GM12878 (cell line): Measurements from ENCODE around the gene SIM2. TPM values are rescaled to one million over a fixed set of nuclear protein-coding genes. Genes with fewer than 3 reads are reported as not detected.

Source experiments
- ATAC-seq: fragments of 200-7000 bp; cut with Tn5 transposase; 3 replicates; pipeline ENCODE4 v1.9.1; 2020; ENCODE audit warnings: mild to moderate bottlenecking, moderate library complexity
- BruUV-seq: library from RNA; stranded (reverse); fragments of 400-500 nt; replicated peaks from 2 replicates; lab custom pipeline; 2021; lab: Mats Ljungman, UMichigan
- CTCF ChIA-PET: fragments of 300-600 bp; sonication (Branson Sonifier 250); formaldehyde crosslinking; extraction: SDS; loops from one replicate; lab custom pipeline; 2021; ENCODE audit warnings: inconsistent platforms; lab: Yijun Ruan, JAX
- POLR2A ChIA-PET: fragments of 350-600 bp; formaldehyde crosslinking; extraction: SDS; loops from one replicate; lab custom pipeline; 2021; ENCODE audit warnings: inconsistent platforms; lab: Charles Lee
- RAD21 ChIA-PET: fragments of 300-600 bp; sonication (Branson Sonifier 250); formaldehyde crosslinking; loops from one replicate; lab custom pipeline; 2023; ENCODE audit warnings: antibody characterized with exemption; ENCODE audit not compliant: unreplicated experiment; lab: Charles Lee
- SMC1A ChIA-PET: fragments of 300-600 bp; sonication (Branson Sonifier 250); formaldehyde crosslinking; loops from one replicate; lab custom pipeline; 2023; ENCODE audit not compliant: unreplicated experiment, uncharacterized antibody; lab: Charles Lee
- DNase-seq: peaks from one replicate; pipeline ENCODE4 v3.0.0-alpha.2; 2011; ENCODE audit warnings: low read depth, low spot score
- FAIRE-seq: peaks from 3 replicates; lab custom pipeline; 2011; peaks lifted over from hg19 to GRCh38; lab: Jason Lieb, UNC
- H2AFZ ChIP-seq: 2 replicates; pipeline ENCODE4 v1.6.0; 2011; ENCODE audit warnings: low read depth, low read length, control low read depth; ENCODE audit not compliant: control insufficient read depth
- H3K27ac ChIP-seq: 2 replicates; pipeline ENCODE4 v1.5.1; 2011; ENCODE audit warnings: control low read depth; ENCODE audit not compliant: control insufficient read depth, insufficient read depth
- H3K27me3 ChIP-seq, 2 experiments: replicated peaks in 1 of 2; 2 replicates each; pipeline versions ENCODE4 v1.6.0 to v1.6.1; 2011; ENCODE audit warnings: low read length in 1 of 2; ENCODE audit not compliant: control insufficient read depth in 2 of 2, insufficient read depth in 2 of 2
- H3K36me3 ChIP-seq, 2 experiments: 2 replicates each; pipeline ENCODE4 v1.5.1; 2011; ENCODE audit warnings: low read length in 1 of 2; ENCODE audit not compliant: control insufficient read depth in 2 of 2, insufficient read depth in 2 of 2
- H3K4me1 ChIP-seq: 2 replicates; pipeline ENCODE4 v1.6.1; 2011; ENCODE audit warnings: mild to moderate bottlenecking, low read length, moderate library complexity, mixed read lengths; ENCODE audit not compliant: control insufficient read depth, insufficient read depth
- H3K4me2 ChIP-seq: 2 replicates; pipeline ENCODE4 v1.6.0; 2011; ENCODE audit warnings: control low read depth; ENCODE audit not compliant: control insufficient read depth, insufficient read depth
- H3K4me3 ChIP-seq: fragments of 200-600 bp; sonication (generic); 2 replicates; pipeline ENCODE4 v1.5.1; 2016
- H3K79me2 ChIP-seq: 2 replicates; pipeline ENCODE4 v1.6.0; 2011; ENCODE audit warnings: low read length; ENCODE audit not compliant: control insufficient read depth, insufficient read depth
- H3K9ac ChIP-seq: 2 replicates; pipeline ENCODE4 v1.8.0; 2011; ENCODE audit warnings: low read length, control low read depth, mixed read lengths; ENCODE audit not compliant: control insufficient read depth, insufficient read depth
- H3K9me3 ChIP-seq: replicated peaks from 3 replicates; pipeline ENCODE4 v1.5.1; 2011; ENCODE audit warnings: mild to moderate bottlenecking, low read length; ENCODE audit not compliant: control insufficient read depth, insufficient read depth
- H4K20me1 ChIP-seq: 2 replicates; pipeline ENCODE4 v1.6.0; 2011; ENCODE audit not compliant: control insufficient read depth, insufficient read depth
- BCL11A ChIP-seq: IDR thresholded peaks from 2 replicates; pipeline ENCODE4 v1.6.1; 2011; ENCODE audit warnings: low read depth, low read length
- CEBPB ChIP-seq, 2 experiments: fragments of 150-350 bp in 1 of 2; IDR thresholded peaks; 2 replicates each; pipeline ENCODE4 v1.6.1; 2012 to 2014; ENCODE audit warnings: low read depth in 2 of 2, low read length in 2 of 2, borderline replicate concordance in 1 of 2, inconsistent platforms in 1 of 2
- FOS ChIP-seq: IDR thresholded peaks from 3 replicates; pipeline ENCODE4 v1.6.1; 2011; ENCODE audit warnings: borderline replicate concordance; ENCODE audit not compliant: insufficient read length; ENCODE audit errors: extremely low read depth
- HDAC2 ChIP-seq: fragments of 200-600 bp; sonication (generic); IDR thresholded peaks from 2 replicates; pipeline ENCODE4 v1.6.1; 2017
- IKZF1 ChIP-seq: fragments of 450-650 bp; conservative IDR thresholded peaks from 2 replicates; pipeline ENCODE4 v1.6.1; 2017; ENCODE audit warnings: antibody characterized with exemption, mild to moderate bottlenecking
- IRF4 ChIP-seq: IDR thresholded peaks from 2 replicates; pipeline ENCODE4 v1.6.1; 2011; ENCODE audit warnings: low read depth, low read length
- KLF5 ChIP-seq: fragments of 450-650 bp; IDR thresholded peaks from 2 replicates; pipeline ENCODE4 v1.6.1; 2014; ENCODE audit warnings: mild to moderate bottlenecking; ENCODE audit not compliant: partially characterized antibody
- NFYA ChIP-seq: IDR thresholded peaks from 2 replicates; pipeline ENCODE4 v1.6.1; 2011; ENCODE audit warnings: low read depth, mild to moderate bottlenecking, low read length, improper control_type of control experiment, borderline replicate concordance
- RAD51 ChIP-seq: fragments of 450-650 bp; IDR thresholded peaks from 2 replicates; pipeline ENCODE4 v1.6.1; 2016; ENCODE audit warnings: moderate library complexity, mild to moderate bottlenecking, inconsistent platforms
- TCF12 ChIP-seq: IDR thresholded peaks from 2 replicates; pipeline ENCODE4 v1.6.1; 2011; ENCODE audit warnings: low read depth, mild to moderate bottlenecking, low read length
- ZNF274 ChIP-seq: IDR thresholded peaks from one replicate; pipeline ENCODE4 v1.8.0; 2011; ENCODE audit not compliant: insufficient read length, insufficient read depth
- ZSCAN29 ChIP-seq: fragments of 450-650 bp; IDR thresholded peaks from 2 replicates; pipeline ENCODE4 v1.6.1; 2017; ENCODE audit warnings: mild to moderate bottlenecking, moderate library complexity
- WGBS: methylation state at CpG from one replicate; pipeline ENCODE4 v1.1.6; 2016; ENCODE audit warnings: low lambda C conversion rate; ENCODE audit not compliant: insufficient replicate concordance, insufficient coverage; ENCODE audit errors: missing lambda C conversion rate; 5-methylcytosine and 5-hydroxymethylcytosine counted together
- in situ Hi-C: fragments of 300-500 bp; cut with MboI; formaldehyde crosslinking; loops from 9 replicates; pipeline ENCODE4 v1.14.3; 2018; ENCODE audit warnings: mixed read lengths
- intact Hi-C: fragments of 100-400 bp; cut with micrococcal nuclease; formaldehyde crosslinking; loops from one replicate; pipeline ENCODE4 v1.14.2; 2022; ENCODE audit not compliant: unreplicated experiment
- polyA plus RNA-seq, 11 experiments: library from polyadenylated mRNA; depleted of rRNA in 4 of 11; unstranded in 6 of 11; stranded (reverse) in 5 of 11; fragments of >200 nt; fragmentation: Nextera tagmentation in 4 of 11; fragmentation: Illumina TruSeq in 1 of 11; extraction: Ambion mirVana in 4 of 11; extraction: Trizol in 1 of 11; gene quantifications; 1 replicate in 1 of 11; 2 replicates in 10 of 11; pipeline versions ENCODE4 v1.2.1 to v1.2.3, GENCODE V29; 2011 to 2016; ENCODE audit warnings: inconsistent platforms in 2 of 11, missing spikeins in 2 of 11, low read depth in 1 of 11
- total RNA-seq, 4 experiments: library from RNA; depleted of rRNA in 3 of 4; stranded (reverse); fragments of >200 nt in 3 of 4; fragmentation: Illumina TruSeq in 1 of 4; extraction: Trizol in 1 of 4; gene quantifications; 2 replicates each; pipeline versions ENCODE4 v1.2.1 to v1.2.3, GENCODE V29; 2013 to 2021

Gene SIM2
- total and polyA plus RNA-seq, 10 of the 15 experiments (the other 5 are each of a cell fraction or from before 2014, with no cell fraction given): 0.02 to 0.15 (median 0.05) TPM; not detected in 7

- in situ Hi-C loops (no loop called here), intact Hi-C loops (no loop called here)
- H3K9me3 ChIP-seq: no peaks in the 10 kb centered on the region; the same call in 2 of the 3 replicates
- TF ChIP-seq BCL11A (no peak), HDAC2 (no peak), FOS (no peak), TCF12 (no peak), KLF5 (no peak), IRF4 (no peak), RAD51 (no peak), IKZF1 (no peak), CEBPB (IDR thresholded peaks at IDR 0.05; ENCODE audit: borderline replicate concordance in 1 of 2, low read depth in 2 of 2, low read length in 2 of 2) (no peak), ZSCAN29 (no peak), NFYA (no peak), ZNF274 (no peak)
- POLR2A ChIA-PET: interaction anchor here (0.6 kb wide), 1 partner anchor 28 kb away, joined by 5 read pairs; no protein-coding TSS in a partner anchor
- H3K4me2 ChIP-seq: no peak overlapping the region
- DNase-seq (no peak), FAIRE-seq (no peak), ATAC-seq (no peak)
- H3K27me3 ChIP-seq: peaks cover 2 to 5% of the 10 kb centered on the region in 2 experiments; a peak in 1 of 4 replicates
- CTCF ChIA-PET: interaction anchor here (1.4 kb wide), 1 partner anchor 55 kb away, joined by 3 read pairs; no protein-coding TSS in a partner anchor
- H3K36me3 ChIP-seq: no peaks in the 10 kb centered on the region
- H2AFZ ChIP-seq: no peak overlapping the region
- SMC1A ChIA-PET: interaction anchor here (0.8 to 1.4 kb wide), 2 partner anchors 55 to 538 kb away, joined by 3 to 5 read pairs; no protein-coding TSS in a partner anchor
- no peaks in the 10 kb centered on the region for H3K4me1 ChIP-seq
- no peak overlapping the region for H3K9ac ChIP-seq
- no peak overlapping the region for H3K27ac ChIP-seq
- no peak overlapping the region for H3K4me3 ChIP-seq
- no peaks in the 10 kb centered on the region for H3K79me2 ChIP-seq
- RAD21 ChIA-PET: no interaction called here
- BruUV-seq: no TSS peak
- WGBS: 30% methylated on average over 2 of the region's 2 CpGs
- no peaks in the 10 kb centered on the region for H4K20me1 ChIP-seq
These were observed 13.8 kb upstream of the SIM2 start for GRCh38 chr21:36684957-36685714.
